SU-DHL-6 (cell line): ENCODE data around the gene TMEM106C.

ENCODE experiments used
- CTCF ChIP-seq: fragments of 200-600 bp; sonication (generic); IDR thresholded peaks from one replicate; pipeline ENCODE4 v1.5.1; 2017; ENCODE audit warnings: antibody characterized with exemption, mild to moderate bottlenecking, low read length, moderate library complexity; ENCODE audit not compliant: insufficient read depth, poor library complexity, severe bottlenecking
- EZH2phosphoT487 ChIP-seq: fragments of 200-600 bp; sonication (generic), shearing (Covaris generic); conservative IDR thresholded peaks from 2 replicates; pipeline ENCODE4 v1.6.1; 2018; ENCODE audit warnings: mild to moderate bottlenecking, antibody characterized with exemption, low read length, moderate library complexity, mixed read lengths

- TF ChIP-seq CTCF = no peak
- no peak for TF ChIP-seq EZH2phosphoT487
These were observed 21.4 kb upstream of the TMEM106C start for GRCh38 chr12:47941871-47942613.
